HG03159 (cell line): ENCODE data around the gene RNASE4.

Experiments
- ATAC-seq: cut with Tn5 transposase; IDR thresholded peaks from one replicate; pipeline ENCODE4 v1.9.1; 2021; ENCODE audit warnings: mild to moderate bottlenecking, moderate library complexity; ENCODE audit not compliant: unreplicated experiment

RNASE4 gene

GRCh38 chr14:20671597-20672283 lies 12.6 kb upstream of the RNASE4 start:
- peak; percentile 37 for ATAC-seq

GRCh38 chr14:20675669-20676068 lies 8.7 kb upstream of the RNASE4 start:
- no peak for ATAC-seq

DNA sequence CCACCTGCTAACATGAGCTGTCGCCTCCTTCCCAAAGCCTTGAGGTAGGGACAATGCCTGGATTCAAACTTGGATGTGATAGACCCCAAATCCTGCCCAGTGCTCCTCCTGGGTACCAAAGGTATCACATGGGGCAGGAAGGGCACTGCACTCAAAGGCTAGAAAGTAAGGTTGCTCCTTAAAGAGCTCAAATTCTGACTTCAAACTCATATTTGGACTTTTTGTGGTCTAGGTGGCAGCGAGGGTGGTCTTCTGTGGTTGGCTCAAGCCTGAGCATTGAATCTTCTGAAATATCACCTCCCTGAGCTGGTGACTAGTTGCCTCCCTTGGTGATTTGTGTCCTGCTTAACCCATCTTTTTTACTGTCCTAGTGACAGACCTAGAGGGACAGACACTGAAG lies 8.3 kb upstream of the RNASE4 start:
- no peak for ATAC-seq

DNA sequence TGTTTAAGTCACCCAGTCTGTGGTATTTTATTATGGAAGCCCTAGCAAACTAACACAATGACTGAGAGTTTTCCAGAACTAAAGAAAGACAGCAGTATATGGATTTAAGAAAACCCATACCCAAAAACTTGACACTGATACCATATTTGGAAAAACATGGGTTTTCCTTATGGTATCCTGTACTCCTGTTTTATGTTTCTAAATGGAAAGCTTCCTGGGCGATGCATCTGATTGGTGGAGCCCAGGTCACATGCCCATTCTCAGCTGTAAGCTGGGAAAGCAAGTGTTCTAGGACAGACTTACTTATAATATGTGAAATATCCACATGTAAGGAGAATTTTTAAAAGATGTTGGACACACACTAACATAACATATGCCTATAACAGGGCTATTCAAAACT lies 4.5 kb upstream of the RNASE4 start:
- ATAC-seq, result no peak

DNA sequence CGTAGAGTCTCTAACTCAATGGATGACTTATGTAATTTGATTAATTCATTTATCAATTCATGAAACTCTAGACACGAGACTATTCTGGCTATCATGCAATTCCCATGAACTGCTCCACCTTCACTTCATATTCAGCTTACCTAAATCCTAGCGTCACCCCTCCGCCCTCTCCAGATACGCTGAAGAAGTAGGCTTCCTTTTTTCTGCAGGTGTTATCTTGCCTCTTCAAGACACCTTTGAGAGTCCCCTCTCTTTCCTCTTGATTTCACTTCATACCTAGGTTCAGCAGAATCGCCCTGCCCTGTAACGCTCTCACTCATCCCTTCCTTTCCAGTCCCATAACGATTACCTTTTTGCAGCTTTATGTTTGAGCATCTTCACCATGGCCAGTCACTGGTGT lies 4.0 kb upstream of the RNASE4 start:
- no peak for ATAC-seq

DNA sequence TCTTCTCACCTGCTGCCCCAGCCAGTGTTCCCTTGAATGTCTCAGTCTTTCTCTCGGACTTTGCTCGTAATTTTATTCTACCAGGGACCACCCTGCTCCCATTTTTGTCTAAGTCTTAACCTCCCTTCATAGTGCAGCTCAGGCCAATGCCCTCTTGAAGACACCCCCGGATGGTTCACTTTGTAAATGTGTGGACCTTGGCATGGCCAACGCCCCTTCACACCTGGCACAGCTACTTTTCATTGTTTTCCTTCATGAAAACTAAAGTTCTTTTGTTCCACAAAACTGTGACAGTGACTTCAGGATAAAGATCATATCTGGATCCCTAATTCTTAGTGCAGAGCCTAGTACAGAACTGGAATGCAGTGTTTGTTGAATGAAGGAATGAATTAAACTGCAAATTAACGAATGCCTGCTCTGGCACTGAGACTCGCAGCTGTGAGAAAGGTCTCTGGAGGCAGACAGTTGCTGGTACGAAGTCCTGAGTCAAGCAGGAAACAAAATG lies 3.5 kb upstream of the RNASE4 start:
- peak; percentile 23 for ATAC-seq

- ATAC-seq, result peak; percentile 29
Observed at GRCh38 chr14:20681348-20682126, 2.8 kb upstream of the RNASE4 start.

- ATAC-seq, result no peak
Observed at GRCh38 chr14:20682127-20682434, 2.3 kb upstream of the RNASE4 start.

GRCh38 chr14:20682435-20683124 lies 1.8 kb upstream of the RNASE4 start:
- peak; percentile 41 for ATAC-seq

DNA sequence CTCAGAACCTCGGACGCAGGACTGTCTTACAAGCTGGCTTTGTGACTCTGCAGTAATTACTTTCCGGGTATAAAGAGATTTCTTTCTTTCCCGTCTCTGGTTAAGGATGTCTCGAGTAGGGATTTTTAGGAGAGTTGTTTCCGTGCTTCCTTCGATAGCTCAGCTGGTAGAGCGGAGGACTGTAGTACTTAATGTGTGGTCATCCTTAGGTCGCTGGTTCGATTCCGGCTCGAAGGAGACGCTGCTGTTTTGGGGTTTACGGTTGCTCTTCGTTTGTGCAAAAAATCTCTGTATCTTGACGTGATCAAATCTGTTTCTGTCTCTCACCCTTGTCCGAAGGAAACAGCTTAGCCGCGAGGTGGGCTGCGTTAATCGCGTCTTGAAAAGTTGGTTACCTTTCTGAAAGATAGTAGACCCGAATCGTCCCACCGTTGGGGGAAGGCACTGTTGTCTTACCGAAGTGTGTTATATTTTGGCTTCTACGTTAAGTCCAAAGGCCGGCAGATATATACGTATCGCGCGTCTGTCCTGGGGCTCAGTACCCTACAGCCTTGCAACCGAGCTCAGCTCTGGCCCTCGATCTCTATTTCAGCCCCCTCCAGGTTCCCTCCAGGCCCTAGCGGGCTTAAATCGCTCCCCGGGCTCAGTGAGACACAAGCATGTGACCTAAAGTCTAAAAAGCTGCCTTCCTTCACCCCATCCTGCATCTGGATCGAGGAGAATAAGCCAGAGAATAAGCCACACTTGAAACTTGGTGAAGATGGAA lies 1.1 kb upstream of the RNASE4 start:
- peak; percentile 25 for ATAC-seq

GRCh38 chr14:20684662-20685456 lies 499 bp downstream of the RNASE4 start:
- ATAC-seq, result no peak

DNA sequence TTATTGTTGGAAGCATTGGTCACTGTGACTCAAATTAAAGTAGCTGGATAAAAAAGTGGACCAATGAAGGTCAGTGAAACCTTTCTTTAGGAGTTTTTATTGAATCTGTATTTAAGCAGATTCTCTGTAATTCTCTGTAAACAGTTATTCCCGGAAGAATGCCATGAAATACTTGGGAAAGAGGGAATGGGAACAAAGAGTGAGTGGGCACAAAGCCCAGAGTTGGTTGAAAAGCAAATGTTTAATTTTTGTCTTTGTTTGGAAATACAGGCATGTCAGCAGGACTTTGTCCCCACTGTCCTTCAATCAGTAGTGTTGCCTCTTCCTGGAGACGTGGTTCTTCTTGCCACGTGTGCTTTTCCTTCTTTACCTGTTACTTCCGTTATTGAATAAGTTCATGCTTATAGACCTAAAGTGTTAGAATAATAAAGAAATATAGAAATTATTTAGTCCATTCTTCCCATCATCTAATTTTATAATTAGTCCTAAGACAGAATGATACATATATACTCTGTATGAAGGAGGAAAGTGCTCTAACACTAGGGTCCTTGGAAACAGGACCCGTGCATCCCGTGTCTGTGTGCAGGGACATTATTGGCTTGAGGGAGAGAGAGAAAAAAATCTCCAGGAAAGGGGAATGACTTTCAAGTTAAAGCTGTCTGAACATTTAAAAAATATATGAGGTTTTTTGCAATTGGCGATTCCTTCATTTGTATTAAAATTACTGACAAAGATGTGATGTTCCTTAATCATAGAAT lies 2.2 kb downstream of the RNASE4 start:
- ATAC-seq, result no peak

DNA sequence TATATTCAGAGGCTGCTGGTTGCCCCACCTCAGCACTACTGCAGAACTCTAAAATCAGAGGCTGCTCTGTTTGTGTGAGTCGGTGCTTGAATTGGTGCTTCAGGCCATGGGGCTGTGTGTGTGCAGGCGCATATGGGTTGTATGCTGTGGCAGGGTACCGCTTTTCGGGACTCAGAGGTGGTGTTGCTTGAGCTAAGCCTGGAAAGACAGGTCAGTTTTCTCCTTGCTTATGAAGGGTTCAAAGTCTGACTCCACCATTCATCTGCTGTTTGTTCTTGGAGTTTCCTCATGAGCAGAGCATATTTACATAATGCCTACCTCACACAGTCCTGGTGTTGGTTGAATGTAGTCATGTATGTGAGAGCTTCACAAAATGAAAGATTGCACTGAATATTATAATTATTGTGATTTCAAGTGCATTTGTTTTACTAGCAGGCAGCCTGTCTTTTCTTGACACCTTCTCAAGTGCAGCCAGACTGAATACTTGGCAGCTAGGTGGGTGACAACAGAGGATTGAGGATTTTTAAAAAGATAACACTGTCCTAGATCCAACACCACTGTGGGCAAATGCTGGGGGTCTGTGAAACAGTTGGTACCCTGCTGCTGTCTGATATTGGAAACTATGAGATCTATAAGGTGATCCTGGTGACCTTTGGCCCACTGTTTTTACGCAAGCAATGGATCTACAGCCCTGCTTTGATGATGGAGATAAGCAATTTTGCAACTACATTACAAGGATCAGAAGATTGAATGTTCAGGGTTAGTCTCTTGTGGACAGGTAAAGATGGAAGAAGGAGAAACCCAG lies 3.2 kb downstream of the RNASE4 start:
- ATAC-seq, result no peak

- ATAC-seq, result no peak
Observed at GRCh38 chr14:20688167-20688839, 3.9 kb downstream of the RNASE4 start, which contains the start of gene ANG. ANG (plus strand) TSS chr14:20688764; CDS start chr14:20693565, 4,801 bp downstream.

- peak; percentile 64 for ATAC-seq
Observed at GRCh38 chr14:20690848-20691640, 6.7 kb downstream of the RNASE4 start.

GRCh38 chr14:20692116-20692751 lies 7.9 kb downstream of the RNASE4 start:
- ATAC-seq, result no peak

- no peak for ATAC-seq
Observed at GRCh38 chr14:20696764-20697163, 12.4 kb downstream of the RNASE4 start.
